Stimulated activated CD4-positive, alpha-beta T cell treated with anti-CD3 and anti-CD28 coated beads, Interleukin-12 subunit alpha, Interleukin-12 subunit beta, amount 100 ng/mL, for 48 hours (primary cell): ENCODE data around the gene PIGU.

ENCODE experiments used
- DNase-seq, 3 donors: peaks; one replicate each; pipeline ENCODE4 v3.0.0-alpha.2; 2020; ENCODE audit warnings: low read depth in 2 of 3, low spot score in 1 of 3

Gene PIGU

GRCh38 chr20:34579979-34580940 is 96.6 kb downstream of the PIGU start:
- no peak for DNase-seq

- DNase-seq: no peak
Measured at GRCh38 chr20:34579191-34579978, 97.5 kb downstream of the PIGU start.

DNA sequence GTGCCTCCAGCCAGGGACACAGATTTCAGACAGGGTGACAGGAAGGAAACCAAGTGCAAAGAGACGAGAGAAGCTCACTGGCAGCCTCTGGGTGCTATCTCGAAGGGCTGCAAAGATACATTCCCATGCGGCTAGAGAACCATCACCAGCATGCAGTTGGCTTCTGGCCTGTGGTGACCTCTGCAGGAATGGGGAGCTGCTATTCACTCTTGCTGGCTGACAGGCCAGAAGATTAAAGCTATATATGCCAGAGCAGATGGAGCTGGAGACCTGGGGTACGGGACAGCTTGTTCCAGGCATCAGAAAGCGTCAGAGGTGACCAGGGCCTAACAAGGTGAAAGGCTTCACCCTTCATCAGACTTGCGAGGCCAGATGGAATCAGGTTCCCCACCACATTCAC is 98.4 kb downstream of the PIGU start:
- DNase-seq: no peak

DNA sequence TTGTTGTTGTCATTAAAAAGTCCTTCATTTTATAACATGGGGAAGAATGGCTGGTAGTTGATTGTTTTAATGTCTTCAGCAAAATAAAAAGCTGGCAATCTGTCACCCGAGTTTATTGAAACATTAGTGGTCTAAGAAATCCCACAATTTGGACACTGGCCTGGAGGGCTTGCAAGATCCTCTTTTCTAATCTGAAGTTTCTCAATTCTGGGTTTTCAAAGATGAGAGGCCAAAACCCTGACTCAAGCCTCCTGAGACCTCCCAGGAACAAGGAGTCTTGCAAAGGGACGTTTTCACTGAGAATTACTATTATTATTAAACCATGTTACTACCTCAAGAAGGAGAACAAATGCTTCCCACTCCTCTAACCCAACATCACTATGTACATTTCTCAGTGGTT is 98.9 kb downstream of the PIGU start:
- no peak for DNase-seq

GRCh38 chr20:34577061-34577460 is 99.8 kb downstream of the PIGU start:
- no peak for DNase-seq

DNA sequence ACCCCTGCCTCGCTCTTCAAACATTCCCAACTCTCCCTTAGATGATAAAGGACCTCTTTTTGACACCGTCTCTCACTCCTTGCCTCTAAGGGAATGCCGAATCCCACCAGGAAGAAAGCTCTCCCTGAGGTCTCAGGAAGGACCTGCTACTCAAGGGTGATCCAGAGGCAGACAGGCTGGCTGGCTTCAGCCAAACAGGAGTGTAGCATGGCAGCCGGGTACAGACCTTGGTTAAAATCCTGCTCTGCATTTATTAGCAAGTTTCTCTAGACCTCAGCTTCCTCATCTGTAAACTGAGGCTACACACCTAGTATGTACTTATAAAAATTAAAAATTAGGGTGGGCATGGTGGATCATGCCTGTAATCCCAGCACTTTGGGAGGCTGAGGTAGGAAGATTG is 101.1 kb downstream of the PIGU start:
- no peak for DNase-seq

- no peak for DNase-seq
Measured at GRCh38 chr20:34575271-34575670, 101.6 kb downstream of the PIGU start.

DNA sequence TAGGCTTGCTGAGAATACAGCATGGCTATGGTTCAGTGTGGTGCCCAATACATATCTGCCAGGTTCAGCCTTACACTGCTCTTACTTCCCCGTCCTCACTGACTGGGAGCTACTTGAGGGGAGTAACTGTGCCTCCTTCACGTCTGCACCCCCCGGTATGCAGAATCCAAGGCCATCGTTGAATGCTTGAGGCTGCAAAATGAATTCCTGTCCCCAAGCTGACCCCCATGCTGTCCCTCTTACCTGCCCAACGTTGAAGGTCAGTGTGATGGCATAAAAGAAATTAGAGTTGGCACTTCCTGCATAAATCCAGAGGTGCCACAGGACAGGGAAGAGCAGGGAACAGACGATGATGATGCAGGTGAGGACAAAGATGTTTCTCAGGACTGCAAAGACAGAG is 102.0 kb downstream of the PIGU start:
- DNase-seq: no peak

DNA sequence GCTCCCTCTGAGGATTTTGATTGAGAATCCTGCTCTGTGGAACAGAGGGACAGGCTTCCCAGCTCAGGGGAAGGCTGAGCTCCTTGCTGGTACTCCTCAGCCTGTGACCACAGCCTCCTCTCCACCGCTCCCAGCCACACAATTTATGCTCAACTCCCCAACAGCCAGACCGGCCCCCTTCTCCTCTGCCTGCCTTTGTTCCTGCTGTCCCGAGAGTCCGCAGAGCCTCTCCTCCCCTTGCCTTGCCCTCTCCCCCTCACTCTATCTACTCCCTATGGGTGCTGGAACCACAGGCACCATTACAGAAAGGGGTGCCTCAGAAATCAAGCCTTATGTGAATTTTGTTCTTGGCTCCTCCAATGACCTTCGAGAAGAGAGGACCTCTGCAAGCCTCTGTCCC is 102.5 kb downstream of the PIGU start:
- DNase-seq: no peak

DNA sequence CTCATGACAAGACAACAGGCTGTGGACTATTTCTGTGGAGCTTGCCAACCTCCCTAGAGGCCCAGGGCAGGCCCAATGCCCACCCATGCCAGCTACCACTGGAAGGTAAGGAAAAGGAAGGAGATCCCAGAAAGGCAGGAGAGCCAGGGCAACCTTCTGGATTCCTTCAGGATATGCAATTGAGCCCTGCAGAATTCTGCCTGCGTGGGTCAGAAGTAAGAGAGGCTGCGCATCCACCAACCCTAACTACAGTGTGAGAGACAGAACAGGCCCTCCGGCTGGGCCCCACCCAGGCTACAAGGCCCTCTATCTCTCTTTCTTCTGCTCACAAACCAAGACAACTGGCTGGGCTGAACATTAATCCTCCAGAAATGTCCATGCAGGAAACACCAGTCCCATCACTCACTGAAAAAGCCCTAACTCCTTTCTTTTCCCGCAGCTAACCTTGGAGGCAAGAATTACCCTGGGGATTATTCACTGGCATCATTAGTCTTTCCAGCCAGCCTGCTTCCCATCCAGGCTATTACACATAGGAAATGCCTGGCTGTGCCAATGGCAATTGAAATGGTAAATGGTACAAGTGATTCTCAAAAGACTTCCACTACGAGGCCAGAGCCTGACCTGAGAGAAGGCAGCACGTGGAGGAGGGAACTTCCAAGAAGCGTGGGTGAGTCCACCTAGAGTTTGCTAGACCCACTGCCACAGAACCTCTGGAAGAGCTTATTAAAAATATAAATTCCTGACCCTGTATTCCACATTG is 103.2 kb downstream of the PIGU start:
- no peak for DNase-seq

- DNase-seq: no peak
Measured at GRCh38 chr20:34571753-34572152, 105.1 kb downstream of the PIGU start.

- no peak for DNase-seq
Measured at GRCh38 chr20:34570859-34571306, 106.0 kb downstream of the PIGU start.

DNA sequence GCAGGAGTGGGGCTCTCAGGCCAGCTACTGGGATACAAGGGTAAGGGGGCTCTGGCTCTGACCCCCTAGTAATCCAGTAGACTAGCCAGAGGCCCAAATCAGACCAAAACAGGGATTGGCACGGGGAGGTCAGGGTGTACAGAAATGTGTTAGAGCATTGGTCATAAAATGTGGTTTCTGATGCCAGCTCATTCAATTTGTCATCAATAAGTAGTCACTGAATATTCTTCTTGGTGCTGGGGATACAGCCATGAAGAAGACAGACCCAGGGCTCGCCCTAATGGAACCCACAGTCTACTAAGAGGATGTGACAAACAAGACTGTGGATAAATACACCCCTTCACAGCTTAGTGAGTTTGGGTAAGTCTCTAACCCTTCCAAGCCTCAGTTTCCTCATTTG is 107.3 kb downstream of the PIGU start:
- no peak for DNase-seq

DNA sequence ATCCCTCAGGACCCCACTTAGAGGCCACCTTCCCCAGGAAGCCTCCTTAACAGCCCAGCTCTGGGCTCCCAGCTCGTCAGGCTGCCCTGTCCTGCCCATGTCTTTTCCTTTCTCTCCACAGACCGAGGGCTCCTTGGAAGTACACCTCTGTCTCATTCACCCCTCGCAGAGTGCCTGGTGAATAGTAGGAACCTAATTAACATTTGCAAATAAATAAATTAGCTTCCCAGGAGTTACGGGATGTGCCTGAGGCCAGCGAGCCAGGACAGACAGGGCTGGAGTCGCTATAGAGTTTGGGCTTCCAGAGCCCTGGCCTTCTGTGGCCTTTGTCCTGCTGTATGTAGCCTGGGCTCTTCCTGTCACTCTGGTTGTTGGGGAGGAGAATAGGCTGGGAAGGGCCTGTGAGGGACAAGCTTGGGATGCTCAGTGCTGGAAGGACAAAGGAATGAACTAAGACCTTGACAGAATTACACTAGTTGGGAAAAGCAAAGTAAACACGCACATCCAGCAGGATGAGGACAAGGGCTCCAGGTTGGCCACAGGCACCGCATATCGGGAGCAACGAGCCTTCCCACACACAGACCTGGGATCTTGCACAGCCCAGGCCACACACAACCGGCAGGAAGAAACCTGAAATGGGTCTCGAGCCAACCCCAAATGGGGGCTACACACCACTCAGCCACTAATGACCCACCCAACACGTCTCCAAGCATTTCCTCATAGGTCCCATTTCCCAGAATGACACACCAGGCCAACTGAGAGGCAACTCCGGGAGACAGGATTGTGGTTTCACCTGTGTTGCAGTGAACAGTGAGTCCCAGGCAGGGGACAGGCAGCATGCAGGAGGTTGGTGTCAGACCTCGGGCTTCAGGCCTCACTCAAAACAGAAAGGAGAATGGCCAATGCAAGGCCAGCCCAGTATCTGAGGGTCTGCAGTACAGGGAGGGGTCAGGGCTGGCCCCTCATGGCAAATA is 108.7 kb downstream of the PIGU start:
- no peak for DNase-seq

DNA sequence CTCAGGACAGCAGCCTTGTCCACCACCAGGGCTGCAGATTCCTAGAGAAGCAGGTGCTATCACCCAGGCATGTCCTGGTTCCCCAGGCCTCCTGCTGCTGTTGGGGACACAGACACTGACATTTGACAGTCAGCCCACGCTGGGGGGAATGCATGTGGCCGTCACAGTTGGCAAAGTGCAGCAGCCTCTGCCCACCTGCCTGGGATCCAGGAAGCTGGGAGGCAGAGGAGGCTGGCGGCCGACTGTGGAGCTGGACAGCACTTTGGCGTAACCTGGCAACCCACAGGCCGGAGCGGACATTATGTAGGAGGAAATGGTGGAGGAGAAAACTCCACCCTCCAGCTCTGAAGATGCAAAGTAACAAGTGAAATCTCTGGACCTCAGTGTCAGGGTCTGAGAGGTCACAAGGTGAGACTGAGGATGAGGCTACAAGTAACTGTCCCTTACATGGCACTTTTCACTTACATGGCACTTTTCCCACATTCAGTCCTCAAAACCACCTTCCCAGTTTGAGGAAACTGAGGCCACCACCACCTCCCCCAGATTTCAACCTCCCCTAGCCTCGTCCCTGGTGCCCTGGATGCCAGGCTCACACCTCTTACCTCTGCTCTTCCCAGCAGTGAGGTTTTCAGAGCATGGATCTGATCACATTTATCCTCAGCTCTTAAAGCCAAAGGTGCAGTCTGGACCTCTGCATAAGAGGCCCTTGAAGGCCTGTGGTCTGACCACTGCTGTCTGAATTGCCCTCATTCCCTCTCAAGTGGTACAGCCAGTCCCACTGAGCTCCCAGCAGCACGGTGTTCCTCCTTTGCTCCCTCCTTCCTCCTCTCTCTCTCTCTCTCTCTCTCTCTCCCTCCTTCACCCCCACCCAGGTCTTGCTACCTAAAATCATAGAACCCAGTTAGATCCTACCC is 109.7 kb downstream of the PIGU start:
- no peak for DNase-seq

GRCh38 chr20:34564833-34565232 is 112.1 kb downstream of the PIGU start:
- DNase-seq: no peak

DNA sequence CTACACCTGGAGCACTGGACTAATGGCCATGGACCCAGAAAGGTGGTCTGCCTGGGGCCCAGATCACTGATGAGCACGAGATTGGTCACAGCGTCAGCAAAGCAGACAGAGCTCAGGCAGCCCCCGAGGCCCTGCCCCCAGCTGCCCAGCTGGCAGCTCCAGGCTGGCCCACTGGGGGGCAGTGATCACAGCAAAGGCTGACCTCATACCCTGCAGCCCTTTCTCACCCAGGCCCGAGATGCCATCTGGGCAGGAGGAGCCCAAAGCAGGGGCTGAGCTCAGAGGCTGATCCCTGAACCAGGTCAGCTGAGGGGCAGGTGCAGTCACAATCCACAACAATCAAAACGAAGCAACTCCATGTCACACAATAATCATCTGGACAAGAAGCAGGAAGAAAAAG is 114.3 kb downstream of the PIGU start:
- no peak for DNase-seq

GRCh38 chr20:34561661-34562060 is 115.2 kb downstream of the PIGU start:
- no peak for DNase-seq

- DNase-seq: no peak
Measured at GRCh38 chr20:34560614-34561013, 116.3 kb downstream of the PIGU start.
